IPS-18a (cell line): ENCODE measurements around the gene TRAP1.

Source experiments
- H3K27ac ChIP-seq: one replicate; pipeline ENCODE4 v1.5.1; 2013; ENCODE audit warnings: low read length
- H3K27me3 ChIP-seq: one replicate; pipeline ENCODE4 v1.6.1; 2013; ENCODE audit warnings: mild to moderate bottlenecking, low read length; ENCODE audit not compliant: control insufficient read depth, insufficient read depth
- H3K36me3 ChIP-seq: one replicate; pipeline ENCODE4 v1.6.1; 2013; ENCODE audit warnings: low read depth, low read length; ENCODE audit not compliant: control insufficient read depth
- H3K4me1 ChIP-seq: one replicate; pipeline ENCODE4 v1.6.1; 2013; ENCODE audit warnings: low read depth, low read length; ENCODE audit not compliant: control insufficient read depth
- H3K4me3 ChIP-seq: one replicate; pipeline ENCODE4 v1.5.1; 2013; ENCODE audit warnings: low read length
- H3K9ac ChIP-seq: one replicate; pipeline ENCODE4 v1.6.1; 2013; ENCODE audit warnings: mild to moderate bottlenecking, low read length, moderate library complexity
- H3K9me3 ChIP-seq: one replicate; pipeline ENCODE4 v1.6.1; 2013; ENCODE audit warnings: low read depth, low read length; ENCODE audit not compliant: control insufficient read depth

Gene TRAP1

DNA sequence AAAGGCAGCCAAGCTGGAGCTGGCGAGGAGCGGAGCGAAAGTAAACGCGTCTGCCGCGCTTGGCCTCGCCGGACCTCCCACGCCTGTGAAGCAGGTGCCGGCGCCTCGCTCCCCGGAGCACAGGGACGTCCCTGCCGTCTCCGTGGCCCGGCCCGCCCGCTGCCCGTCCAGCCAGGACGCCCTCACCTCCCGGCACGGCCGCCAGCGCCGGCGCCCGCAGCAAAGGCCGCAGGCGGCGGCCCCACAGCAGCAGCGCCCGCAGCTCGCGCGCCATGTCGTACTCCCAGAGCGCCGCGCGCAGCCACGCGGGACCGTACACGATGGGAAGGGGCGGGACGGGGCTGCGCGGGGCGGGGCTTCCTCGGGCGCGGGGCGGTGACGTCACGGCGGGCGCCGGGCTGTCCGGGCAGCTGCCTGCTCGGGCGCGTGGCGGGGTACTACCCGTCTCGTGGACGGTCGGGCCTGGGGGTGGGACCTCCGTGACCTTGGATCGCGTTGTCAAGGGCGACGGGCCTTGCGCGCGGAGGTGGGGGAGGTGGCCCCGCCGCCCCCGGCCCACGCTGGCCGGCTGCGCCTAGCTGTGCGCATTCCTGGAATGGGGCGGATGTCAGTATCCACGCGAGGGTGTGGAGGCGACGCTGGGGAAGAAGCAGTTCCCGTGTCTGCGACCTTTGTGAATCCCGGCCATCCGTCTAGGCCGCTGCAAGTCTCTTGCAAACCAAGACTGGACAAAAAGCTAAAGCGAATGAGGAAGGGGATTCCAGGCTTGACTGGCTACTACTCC, at the start of gene TRAP1:
TRAP1 (minus strand) TSS at position 290 of the 784 bp plus-strand sequence; CDS start at position 274, 16 bp downstream.
- Histone ChIP-seq H3K4me1 (peaks cover 4% of the 10 kb centered on the region), H3K4me3 (peak within 1 kb of the TSS; percentile 95), H3K36me3 (no peaks in the 10 kb centered on the region), H3K27ac (peak within 1 kb of the TSS; percentile 93), H3K9ac (peak within 1 kb of the TSS; percentile 91), H3K9me3 (no peaks in the 10 kb centered on the region), H3K27me3 (no peaks in the 10 kb centered on the region)

- Histone ChIP-seq H3K4me1 (no peaks in the 10 kb centered on the region), H3K36me3 (peaks cover 64% of the 10 kb centered on the region), H3K27me3 (no peaks in the 10 kb centered on the region), H3K27ac (no peak overlapping the region), H3K9ac (no peak overlapping the region), H3K9me3 (no peaks in the 10 kb centered on the region), H3K4me3 (no peak overlapping the region)
Measured at GRCh38 chr16:3766177-3766576, 48.9 kb upstream of the TRAP1 start.

DNA sequence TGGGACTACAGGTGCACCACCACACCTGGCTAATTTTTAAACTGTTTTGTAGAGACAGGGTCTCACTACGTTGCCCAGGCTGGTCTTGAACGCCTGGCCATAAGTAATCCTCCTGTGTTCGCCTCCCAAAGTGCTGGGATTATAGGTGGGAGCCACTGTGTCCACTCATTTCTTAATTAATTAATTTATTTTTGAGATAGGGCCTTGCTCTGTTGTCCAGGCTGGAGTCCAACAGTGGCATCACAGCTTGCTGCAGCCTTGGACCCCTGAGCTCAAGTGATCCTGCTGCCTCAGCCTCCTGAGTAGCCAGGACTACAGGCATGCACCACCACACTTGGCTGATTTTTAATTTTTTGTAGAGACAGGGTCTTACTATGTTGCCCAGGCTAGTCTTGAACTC, 47.1 kb upstream of the TRAP1 start:
- Histone ChIP-seq H3K4me1 (no peaks in the 10 kb centered on the region), H3K4me3 (no peak overlapping the region), H3K27me3 (no peaks in the 10 kb centered on the region), H3K36me3 (peaks cover 52% of the 10 kb centered on the region), H3K27ac (no peak overlapping the region), H3K9me3 (no peaks in the 10 kb centered on the region), H3K9ac (no peak overlapping the region)

DNA sequence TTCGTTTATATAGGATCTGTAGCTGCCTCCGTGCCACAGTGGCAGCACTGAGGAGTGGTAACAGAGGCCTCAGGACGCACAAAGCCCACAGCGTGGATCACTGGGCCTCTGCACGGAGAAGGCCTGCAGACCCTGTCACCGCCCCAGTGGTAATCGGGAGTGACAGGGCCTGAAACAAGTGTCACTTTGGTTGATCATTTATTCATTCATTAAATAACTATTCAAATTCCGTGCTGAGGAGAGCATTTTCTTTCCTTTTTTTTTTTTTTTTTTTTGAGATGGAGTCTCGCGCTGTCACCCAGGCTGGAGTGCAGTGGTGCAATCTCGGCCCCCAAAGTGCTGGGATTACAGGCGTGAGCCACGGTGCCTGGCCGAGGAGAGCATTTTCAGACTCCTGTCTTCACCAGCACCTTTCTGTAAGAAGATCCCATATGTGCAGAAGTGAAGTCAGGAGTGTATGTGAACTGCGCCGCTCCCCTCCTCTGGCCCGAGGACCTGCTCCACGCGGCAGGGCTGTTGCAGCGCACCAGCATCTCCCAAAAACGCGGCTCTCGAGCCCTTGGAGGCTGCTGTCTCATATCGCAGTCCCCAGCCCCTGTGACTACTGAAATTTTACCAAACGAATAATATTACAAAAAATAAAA, 44.9 kb upstream of the TRAP1 start:
- H3K4me1 ChIP-seq = no peaks in the 10 kb centered on the region
- peaks cover 49% of the 10 kb centered on the region for H3K36me3 ChIP-seq
- H3K9me3 ChIP-seq = no peaks in the 10 kb centered on the region
- H3K4me3 ChIP-seq = no peak overlapping the region
- H3K27me3 ChIP-seq = no peaks in the 10 kb centered on the region
- H3K9ac ChIP-seq = no peak overlapping the region
- no peak overlapping the region for H3K27ac ChIP-seq

GRCh38 chr16:3761375-3762106, 44.2 kb upstream of the TRAP1 start:
- H3K4me1 ChIP-seq = no peaks in the 10 kb centered on the region
- no peak overlapping the region for H3K9ac ChIP-seq
- H3K36me3 ChIP-seq = peaks cover 49% of the 10 kb centered on the region
- H3K9me3 ChIP-seq = no peaks in the 10 kb centered on the region
- H3K27me3 ChIP-seq = no peaks in the 10 kb centered on the region
- no peak overlapping the region for H3K27ac ChIP-seq
- no peak overlapping the region for H3K4me3 ChIP-seq

DNA sequence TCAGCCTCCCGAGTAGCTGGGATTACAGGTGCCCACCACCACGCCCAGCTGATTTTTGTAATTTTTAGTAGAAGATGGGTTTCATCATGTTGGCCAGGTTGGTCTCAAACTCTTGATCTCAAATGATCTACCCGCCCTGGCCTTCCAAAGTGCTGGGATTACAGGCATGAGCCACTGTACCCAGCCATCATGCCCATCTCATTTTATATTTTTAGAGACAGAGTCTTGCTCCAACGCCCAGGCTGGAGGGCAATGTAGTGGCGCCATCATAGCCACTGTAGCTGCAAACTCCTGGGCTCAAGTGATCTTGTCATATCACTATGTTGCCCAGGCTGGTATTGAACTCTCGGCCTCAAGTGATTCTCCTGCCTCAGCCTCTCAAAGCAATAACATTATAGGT, 43.2 kb upstream of the TRAP1 start:
- no peaks in the 10 kb centered on the region for H3K27me3 ChIP-seq
- no peak overlapping the region for H3K4me3 ChIP-seq
- H3K27ac ChIP-seq = no peak overlapping the region
- peaks cover 53% of the 10 kb centered on the region for H3K36me3 ChIP-seq
- H3K9me3 ChIP-seq = no peaks in the 10 kb centered on the region
- no peak overlapping the region for H3K9ac ChIP-seq
- H3K4me1 ChIP-seq = no peaks in the 10 kb centered on the region

DNA sequence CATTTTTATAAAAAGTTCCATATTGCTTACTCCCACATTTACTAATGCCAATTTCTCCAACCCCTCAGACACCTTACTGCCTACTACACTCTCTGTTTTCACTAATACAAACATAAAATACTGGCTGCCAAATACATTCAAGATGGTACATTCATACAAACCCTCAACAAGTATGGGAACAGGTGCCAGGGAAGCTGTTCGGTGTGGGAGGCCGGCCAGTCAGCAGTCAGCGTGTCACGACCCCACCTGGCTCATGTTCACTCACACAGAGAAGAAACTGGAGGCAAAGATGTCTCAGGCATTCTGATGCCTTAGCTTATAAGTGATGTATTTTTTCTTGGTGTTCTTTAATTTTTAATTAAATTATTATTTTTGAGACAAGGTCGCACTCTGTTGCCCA, 42.4 kb upstream of the TRAP1 start:
- Histone ChIP-seq H3K4me3 (no peak overlapping the region), H3K27me3 (no peaks in the 10 kb centered on the region), H3K27ac (no peak overlapping the region), H3K4me1 (no peaks in the 10 kb centered on the region), H3K9ac (no peak overlapping the region), H3K9me3 (no peaks in the 10 kb centered on the region), H3K36me3 (peaks cover 57% of the 10 kb centered on the region)

- Histone ChIP-seq H3K27me3 (no peaks in the 10 kb centered on the region), H3K4me1 (no peaks in the 10 kb centered on the region), H3K27ac (no peak overlapping the region), H3K9ac (no peak overlapping the region), H3K9me3 (no peaks in the 10 kb centered on the region), H3K36me3 (peaks cover 51% of the 10 kb centered on the region), H3K4me3 (no peak overlapping the region)
Measured at GRCh38 chr16:3756113-3756512, 38.8 kb upstream of the TRAP1 start.

- Histone ChIP-seq H3K27me3 (no peaks in the 10 kb centered on the region), H3K4me3 (no peak overlapping the region), H3K9me3 (no peaks in the 10 kb centered on the region), H3K36me3 (peaks cover 51% of the 10 kb centered on the region), H3K27ac (no peak overlapping the region), H3K9ac (no peak overlapping the region), H3K4me1 (no peaks in the 10 kb centered on the region)
Measured at GRCh38 chr16:3755249-3755648, 37.9 kb upstream of the TRAP1 start.

DNA sequence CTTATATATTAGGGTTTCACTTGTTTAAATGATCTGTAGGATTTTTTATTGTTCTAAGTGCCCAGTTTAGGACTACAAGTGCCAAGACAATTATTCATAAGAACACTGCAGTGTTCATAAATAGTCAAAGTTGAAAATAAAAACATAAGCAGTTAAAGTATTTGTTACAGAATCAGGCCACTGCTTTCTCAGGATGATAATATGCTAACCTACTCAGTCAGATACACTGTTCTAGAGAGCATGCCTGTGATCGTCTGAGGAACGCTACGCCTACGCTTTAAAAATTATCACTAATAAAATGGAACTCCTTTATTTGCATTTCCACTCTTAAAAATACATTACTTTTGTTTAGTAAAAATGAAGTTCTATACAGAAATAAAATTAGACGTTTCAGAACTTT, 37.4 kb upstream of the TRAP1 start:
- no peak overlapping the region for H3K9ac ChIP-seq
- peaks cover 56% of the 10 kb centered on the region for H3K36me3 ChIP-seq
- H3K4me1 ChIP-seq = no peaks in the 10 kb centered on the region
- no peak overlapping the region for H3K4me3 ChIP-seq
- no peaks in the 10 kb centered on the region for H3K27me3 ChIP-seq
- H3K27ac ChIP-seq = no peak overlapping the region
- no peaks in the 10 kb centered on the region for H3K9me3 ChIP-seq

DNA sequence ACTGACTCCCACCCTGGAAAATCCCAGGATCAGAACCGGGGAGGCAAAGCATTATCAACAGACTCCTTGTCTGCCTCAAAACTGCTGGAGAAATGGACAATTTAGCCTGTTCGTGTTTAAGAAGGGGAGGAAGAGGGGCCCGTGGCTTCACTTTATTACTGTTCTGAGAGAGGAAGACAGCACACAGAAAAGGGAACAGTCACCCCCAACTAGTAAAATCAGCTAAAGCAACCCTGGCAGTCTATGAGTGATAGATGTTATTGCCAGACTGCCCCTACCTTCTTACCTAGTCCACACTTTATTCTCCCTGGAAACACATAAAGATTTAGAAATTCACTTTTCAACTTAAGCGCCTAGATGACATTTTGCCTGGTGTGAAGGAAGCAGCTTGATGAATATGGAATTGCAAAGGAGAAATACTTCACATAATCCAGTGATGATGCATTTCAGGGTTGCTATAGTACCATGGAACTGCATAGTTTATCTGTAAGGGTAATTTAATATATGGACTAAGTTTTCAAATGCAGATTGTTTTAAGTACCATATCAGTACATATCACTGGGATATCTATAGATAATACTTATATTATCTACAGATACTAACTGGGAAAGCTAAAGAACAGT, 36.9 kb upstream of the TRAP1 start:
- Histone ChIP-seq H3K9me3 (no peaks in the 10 kb centered on the region), H3K36me3 (peaks cover 59% of the 10 kb centered on the region), H3K27me3 (no peaks in the 10 kb centered on the region), H3K9ac (no peak overlapping the region), H3K4me3 (no peak overlapping the region), H3K4me1 (no peaks in the 10 kb centered on the region), H3K27ac (no peak overlapping the region)
